Tracheal epithelial cell (primary cell): Measurements from ENCODE around the gene NUMB. TPM values are rescaled to one million over a fixed set of nuclear protein-coding genes. Genes with fewer than 3 reads are reported as not detected.

Experiments used
- total RNA-seq: library from RNA; depleted of rRNA; stranded (reverse); fragments of >200 nt; gene quantifications from 2 replicates; pipeline ENCODE4 v1.2.1, GENCODE V29; 2014

Gene NUMB
- 17.6 and 17.7 TPM in 2 replicates for total RNA-seq

GRCh38 chr14:73458183-73458976 is at the start of gene NUMB:
Gene NUMB, minus strand, starts transcription at chr14:73458546. Its CDS starts 102,795 bp downstream, at chr14:73355751.

DNA sequence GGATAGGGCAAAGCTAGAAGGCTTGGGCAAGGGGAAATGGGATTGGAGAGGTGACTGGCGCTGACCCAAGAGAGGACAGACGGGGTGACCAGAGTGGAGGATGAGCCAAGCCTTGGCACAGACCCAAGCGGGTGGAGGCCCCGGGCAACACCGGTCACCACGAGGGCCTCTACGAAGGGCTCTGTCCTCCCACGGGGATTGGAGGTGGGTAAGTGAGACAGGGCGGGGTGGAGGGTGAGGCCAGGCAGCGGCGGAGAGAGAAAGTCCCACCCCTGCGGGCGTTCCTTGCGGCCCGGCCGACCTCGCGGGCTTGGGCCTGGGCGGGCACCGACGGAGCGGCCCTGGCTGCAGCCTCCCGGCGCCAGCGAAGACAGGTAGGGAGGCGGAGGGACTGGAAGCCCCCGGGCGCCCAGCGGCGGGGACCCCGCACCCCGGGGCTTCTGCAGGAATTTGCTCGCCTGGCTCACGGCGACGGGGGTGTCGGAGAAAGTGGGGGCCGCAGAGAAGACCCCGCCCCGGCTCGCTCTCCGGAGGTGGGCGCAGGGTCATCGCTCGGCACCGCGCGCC is 221.0 kb downstream of the NUMB start, which contains the start of gene PAPLN:
Gene PAPLN, plus strand, starts transcription at position 288 of the 567 bp plus-strand sequence. CDS start 2,273 bp downstream, outside the sequence.

Other genes with a start within 250 kb of the NUMB start
- gene PAPLN, start 221.0 kb downstream of the NUMB start, total RNA-seq: 5.5 and 11.8 TPM in 2 replicates
- 23.6 and 24.5 TPM in 2 replicates for gene RIOX1, start 32.4 kb upstream of the NUMB start, total RNA-seq
- 0.96 and 3.0 TPM in 2 replicates for gene ACOT1, start 78.6 kb upstream of the NUMB start, total RNA-seq
- under 0.01 TPM in 2 replicates for gene HEATR4, start 100.4 kb upstream of the NUMB start, total RNA-seq
- gene ACOT2, start 110.7 kb upstream of the NUMB start, total RNA-seq: 7.9 and 8.9 TPM in 2 replicates
- gene ACOT4, start 133.3 kb upstream of the NUMB start, total RNA-seq: 0.21 and 0.48 TPM in 2 replicates
- gene ACOT6, start 154.0 kb upstream of the NUMB start, total RNA-seq: 0.24 and 0.43 TPM in 2 replicates
- gene DNAL1, start 186.4 kb upstream of the NUMB start, total RNA-seq: 4.9 and 6.3 TPM in 2 replicates